ENCODE measurements around the gene DALRD3.

Gene DALRD3

GRCh38 chr3:48974076-48974864 is 44.1 kb downstream of the DALRD3 start:
- no peak for DNase-seq

DNA sequence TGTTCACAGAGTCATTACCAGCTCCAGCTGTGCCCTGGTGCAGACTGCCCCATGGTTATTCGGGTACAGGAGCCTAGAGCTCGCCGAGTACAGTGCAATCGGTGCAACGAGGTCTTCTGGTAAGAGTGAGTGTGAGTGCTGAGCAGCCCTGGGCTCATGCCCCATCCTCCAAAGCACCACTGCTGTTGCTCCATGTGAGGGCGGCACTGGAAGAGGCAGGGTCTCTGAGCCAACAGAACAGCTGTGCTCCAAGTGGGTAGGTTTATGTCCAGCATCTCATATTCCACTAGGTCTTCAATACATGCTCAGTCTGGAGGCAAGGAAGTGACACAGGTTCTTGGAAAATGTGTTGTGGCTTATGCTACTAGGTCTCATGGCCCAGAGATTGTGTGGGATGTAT is 47.8 kb downstream of the DALRD3 start:
- DNase-seq, result no peak

GRCh38 chr3:48966876-48967361 is 51.5 kb downstream of the DALRD3 start:
- DNase-seq, result no peak

- no peak for DNase-seq
Measured at GRCh38 chr3:48966367-48966766, 52.0 kb downstream of the DALRD3 start.
